ENCODE data around the gene PHF23.

The PHF23 gene

DNA sequence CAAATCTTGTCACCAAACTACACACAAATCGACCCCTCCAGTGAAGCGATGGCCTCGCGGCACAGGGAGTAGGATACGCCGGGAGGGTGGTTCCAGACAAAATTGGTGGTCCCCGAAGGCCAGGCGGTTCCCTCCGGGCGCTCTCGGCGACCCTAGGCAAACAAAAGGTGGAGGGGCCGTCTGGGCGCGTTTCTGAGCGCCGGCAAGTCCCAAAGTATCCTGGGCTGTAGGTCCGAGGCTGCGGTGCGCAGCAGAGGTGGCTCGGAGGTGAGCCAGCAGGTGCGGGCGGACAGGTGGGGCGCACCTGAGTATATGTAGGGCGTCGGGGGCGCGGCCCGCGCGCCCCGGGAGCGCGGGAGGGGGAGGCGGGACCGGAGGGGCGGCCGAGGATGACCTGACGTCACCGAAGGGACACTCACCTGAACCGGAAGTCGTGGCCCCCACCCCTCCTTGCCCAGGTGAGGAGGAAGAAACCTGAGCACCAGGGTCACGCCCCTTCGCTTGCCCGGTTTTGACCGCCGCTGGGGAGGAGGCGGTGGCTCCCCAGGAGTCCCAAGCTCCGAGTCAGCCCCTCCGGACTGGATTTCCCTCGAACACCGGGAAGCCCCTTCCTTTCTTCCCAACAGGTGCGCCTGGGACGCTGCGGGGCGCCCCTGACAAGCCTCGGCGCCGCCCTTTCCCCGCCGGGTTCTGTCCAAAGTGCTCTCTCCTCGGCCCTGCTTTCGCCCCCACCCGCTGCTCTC, 23.1 kb upstream of the PHF23 start, which contains the start of gene CLDN7:
TSS of gene CLDN7 (minus strand) at position 287 of the 743 bp plus-strand sequence. CDS start 435 bp downstream, outside the sequence.
- peaks cover 12% of the 10 kb centered on the region; the same call in 1 of the 2 replicates for H3K36me3 ChIP-seq (ENCODE audit: insufficient read depth, low read length)
- H3K4me3 ChIP-seq (ENCODE audit: low read length, poor library complexity, severe bottlenecking) = no peak within 1 kb of the TSS
- no peaks in the 10 kb centered on the region for H4K20me1 ChIP-seq (ENCODE audit: insufficient read depth, low read length, poor library complexity, severe bottlenecking)
- H3F3A ChIP-seq (ENCODE audit: low read depth) = no peaks in the 10 kb centered on the region
- H3K9me2 ChIP-seq (replicated peaks; ENCODE audit: low read depth, low read length) = no peaks in the 10 kb centered on the region
- no peak within 1 kb of the TSS for H3K9ac ChIP-seq (ENCODE audit: low read depth, low read length, poor library complexity, severe bottlenecking)
- H3K4me1 ChIP-seq (ENCODE audit: insufficient read depth, low read length, poor library complexity, severe bottlenecking) = no peaks in the 10 kb centered on the region
- TF ChIP-seq, protein P1, sequence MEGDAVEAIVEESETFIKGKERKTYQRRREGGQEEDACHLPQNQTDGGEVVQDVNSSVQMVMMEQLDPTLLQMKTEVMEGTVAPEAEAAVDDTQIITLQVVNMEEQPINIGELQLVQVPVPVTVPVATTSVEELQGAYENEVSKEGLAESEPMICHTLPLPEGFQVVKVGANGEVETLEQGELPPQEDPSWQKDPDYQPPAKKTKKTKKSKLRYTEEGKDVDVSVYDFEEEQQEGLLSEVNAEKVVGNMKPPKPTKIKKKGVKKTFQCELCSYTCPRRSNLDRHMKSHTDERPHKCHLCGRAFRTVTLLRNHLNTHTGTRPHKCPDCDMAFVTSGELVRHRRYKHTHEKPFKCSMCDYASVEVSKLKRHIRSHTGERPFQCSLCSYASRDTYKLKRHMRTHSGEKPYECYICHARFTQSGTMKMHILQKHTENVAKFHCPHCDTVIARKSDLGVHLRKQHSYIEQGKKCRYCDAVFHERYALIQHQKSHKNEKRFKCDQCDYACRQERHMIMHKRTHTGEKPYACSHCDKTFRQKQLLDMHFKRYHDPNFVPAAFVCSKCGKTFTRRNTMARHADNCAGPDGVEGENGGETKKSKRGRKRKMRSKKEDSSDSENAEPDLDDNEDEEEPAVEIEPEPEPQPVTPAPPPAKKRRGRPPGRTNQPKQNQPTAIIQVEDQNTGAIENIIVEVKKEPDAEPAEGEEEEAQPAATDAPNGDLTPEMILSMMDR (conservative IDR thresholded peaks at IDR 0.05; ENCODE audit: low read length) = no peak
- no peak for TF ChIP-seq EZH2phosphoT487 (IDR thresholded peaks at IDR 0.05; ENCODE audit: borderline replicate concordance)
- H3K4me2 ChIP-seq (ENCODE audit: low read depth, low read length, poor library complexity, severe bottlenecking) = no peak within 1 kb of the TSS
- H3K9me3 ChIP-seq (ENCODE audit: insufficient read depth, low read depth, low read length) = no peaks in the 10 kb centered on the region
- H3K27me3 ChIP-seq (ENCODE audit: insufficient read depth, low read length, poor library complexity, severe bottlenecking) = no peaks in the 10 kb centered on the region
- no peak within 1 kb of the TSS; the same call in 1 of the 2 replicates for H2AFZ ChIP-seq (ENCODE audit: low read length)
- no peaks in the 10 kb centered on the region for H3K79me2 ChIP-seq (ENCODE audit: insufficient read depth, low read length)

DNA sequence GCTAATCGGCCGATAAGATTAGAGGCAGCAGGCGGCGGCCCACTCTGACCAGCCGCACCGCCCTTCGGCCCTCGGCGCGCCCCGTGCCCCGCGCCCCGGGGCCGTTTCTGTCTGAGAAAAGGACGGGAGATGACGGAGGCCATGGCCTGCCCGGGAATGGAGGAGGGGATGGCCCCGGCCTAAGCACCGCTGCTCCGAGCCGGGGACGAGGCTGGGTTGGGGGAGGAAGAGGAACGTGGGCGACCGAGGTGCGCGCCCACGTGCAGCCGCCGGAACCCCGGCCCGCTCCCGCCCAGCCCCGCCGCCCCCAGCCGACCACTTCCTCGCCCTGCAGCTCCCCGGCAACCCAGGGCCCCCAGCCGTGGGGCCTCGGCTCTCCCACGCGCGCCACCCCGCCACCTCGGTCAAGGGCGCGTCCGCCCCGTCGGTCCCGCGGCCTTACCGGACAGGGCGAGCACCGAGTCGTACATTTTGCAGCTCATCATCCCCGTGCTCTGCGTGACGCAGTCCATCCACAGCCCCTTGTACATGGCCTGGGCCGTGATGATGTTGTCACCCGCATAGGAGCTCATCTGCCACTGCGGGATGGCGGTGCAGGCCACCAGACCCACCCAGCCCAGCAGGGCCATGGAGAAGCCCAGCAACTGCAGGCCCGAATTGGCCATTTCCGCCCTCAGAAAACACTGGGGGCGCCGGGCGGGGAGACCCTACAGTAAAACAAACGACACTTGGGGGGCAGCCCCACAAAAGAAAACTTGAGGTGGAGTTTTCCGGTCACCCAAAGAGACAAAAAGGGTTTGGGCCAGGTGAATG, 22.3 kb upstream of the PHF23 start:
- no peaks in the 10 kb centered on the region for H3K9me2 ChIP-seq (replicated peaks; ENCODE audit: low read depth, low read length)
- H3K4me1 ChIP-seq (ENCODE audit: insufficient read depth, low read length, poor library complexity, severe bottlenecking) = no peaks in the 10 kb centered on the region
- no peaks in the 10 kb centered on the region for H4K20me1 ChIP-seq (ENCODE audit: insufficient read depth, low read length, poor library complexity, severe bottlenecking)
- no peak overlapping the region for H3K4me2 ChIP-seq (ENCODE audit: low read depth, low read length, poor library complexity, severe bottlenecking)
- H3F3A ChIP-seq (ENCODE audit: low read depth) = no peaks in the 10 kb centered on the region
- no peaks in the 10 kb centered on the region for H3K9me3 ChIP-seq (ENCODE audit: insufficient read depth, low read depth, low read length)
- H3K36me3 ChIP-seq (ENCODE audit: insufficient read depth, low read length) = peaks cover 19% of the 10 kb centered on the region; the same call in 1 of the 2 replicates
- H3K9ac ChIP-seq (ENCODE audit: low read depth, low read length, poor library complexity, severe bottlenecking) = no peak overlapping the region
- no peak overlapping the region for H3K4me3 ChIP-seq (ENCODE audit: low read length, poor library complexity, severe bottlenecking)
- TF ChIP-seq, protein P1 (conservative IDR thresholded peaks at IDR 0.05; ENCODE audit: low read length) = no peak
- no peak for TF ChIP-seq EZH2phosphoT487 (IDR thresholded peaks at IDR 0.05; ENCODE audit: borderline replicate concordance)
- H3K27me3 ChIP-seq (ENCODE audit: insufficient read depth, low read length, poor library complexity, severe bottlenecking) = no peaks in the 10 kb centered on the region
- no peak overlapping the region for H2AFZ ChIP-seq (ENCODE audit: low read length)
- H3K79me2 ChIP-seq (ENCODE audit: insufficient read depth, low read length) = no peaks in the 10 kb centered on the region

DNA sequence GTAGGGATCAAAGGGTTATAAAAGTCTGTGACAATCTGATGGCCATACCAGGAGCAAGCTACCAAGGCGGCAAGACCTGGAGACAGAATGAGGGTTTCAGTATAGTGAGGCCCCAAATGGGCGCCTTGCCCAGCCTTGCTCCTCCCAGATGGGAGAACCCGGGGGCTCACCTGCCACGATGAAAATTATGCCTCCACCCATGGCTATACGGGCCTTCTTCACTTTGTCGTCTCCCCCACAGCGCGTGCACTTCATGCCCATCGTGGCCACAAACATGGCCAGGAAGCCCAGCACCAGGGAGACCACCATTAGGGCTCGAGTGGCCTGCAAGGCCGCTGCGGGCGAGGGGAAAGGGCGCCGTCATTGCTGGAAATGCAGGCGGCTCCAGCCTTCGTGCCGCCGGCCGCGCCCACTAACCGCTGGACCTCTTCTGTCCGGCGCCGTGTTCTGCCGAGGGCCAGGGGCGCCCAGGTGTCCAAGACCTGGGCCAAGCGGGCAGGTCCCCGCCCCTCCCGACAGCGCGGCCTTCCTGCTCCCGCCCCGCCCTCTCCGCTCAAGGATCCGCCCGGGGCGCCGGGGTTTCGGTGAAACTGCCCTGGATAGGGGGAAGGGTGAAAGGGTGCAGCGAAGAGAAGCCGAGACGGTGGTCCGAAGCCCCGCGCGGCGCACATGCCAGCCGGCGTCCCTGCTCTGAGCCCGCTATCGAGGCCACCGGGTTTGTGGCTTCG, 21.6 kb upstream of the PHF23 start:
- no peak overlapping the region for H3K9ac ChIP-seq (ENCODE audit: low read depth, low read length, poor library complexity, severe bottlenecking)

More for the DNA sequence above, 21.6 kb upstream of the PHF23 start:
- Histone ChIP-seq H2AFZ (ENCODE audit: low read length) (no peak overlapping the region), H3K9me3 (ENCODE audit: insufficient read depth, low read depth, low read length) (no peaks in the 10 kb centered on the region), H3K9me2 (replicated peaks; ENCODE audit: low read depth, low read length) (no peaks in the 10 kb centered on the region), H3K79me2 (ENCODE audit: insufficient read depth, low read length) (no peaks in the 10 kb centered on the region), H3K4me2 (ENCODE audit: low read depth, low read length, poor library complexity, severe bottlenecking) (no peak overlapping the region), H3F3A (ENCODE audit: low read depth) (no peaks in the 10 kb centered on the region), H3K36me3 (ENCODE audit: insufficient read depth, low read length) (peaks cover 22% of the 10 kb centered on the region; the same call in 1 of the 2 replicates), H3K27me3 (ENCODE audit: insufficient read depth, low read length, poor library complexity, severe bottlenecking) (no peaks in the 10 kb centered on the region), H4K20me1 (ENCODE audit: insufficient read depth, low read length, poor library complexity, severe bottlenecking) (no peaks in the 10 kb centered on the region), H3K4me3 (ENCODE audit: low read length, poor library complexity, severe bottlenecking) (no peak overlapping the region), H3K4me1 (ENCODE audit: insufficient read depth, low read length, poor library complexity, severe bottlenecking) (no peaks in the 10 kb centered on the region)
- TF ChIP-seq, protein P1 (conservative IDR thresholded peaks at IDR 0.05; ENCODE audit: low read length) = no peak
- TF ChIP-seq EZH2phosphoT487 (IDR thresholded peaks at IDR 0.05; ENCODE audit: borderline replicate concordance) = no peak
